Measurements from ENCODE around the gene NEK4.
A peak's percentile ranks its signal among the peaks of the same experiment; 100 is the strongest.
"Not testable (repeated sequence)": the region's sequence is repeated elsewhere in the genome, so short reads cannot be mapped to it uniquely, and the experiment has no call there.

Gene NEK4

GRCh38 chr3:52731590-52731989 is 39.1 kb downstream of the NEK4 start:
- DNase-seq (ENCODE audit: low read depth, low spot score) = no peak

- DNase-seq (ENCODE audit: low read depth, low spot score) = no peak
Measured at GRCh38 chr3:52730681-52731080, 40.1 kb downstream of the NEK4 start.

- DNase-seq (ENCODE audit: low read depth, low spot score) = not testable (repeated sequence)
Measured at GRCh38 chr3:52728753-52729152, 42.0 kb downstream of the NEK4 start.

- no peak for DNase-seq (ENCODE audit: low read depth, low spot score)
Measured at GRCh38 chr3:52724511-52724910, 46.2 kb downstream of the NEK4 start.

GRCh38 chr3:52723935-52724334 is 46.8 kb downstream of the NEK4 start:
- no peak for DNase-seq (ENCODE audit: low read depth, low spot score)

- DNase-seq (ENCODE audit: low read depth, low spot score) = no peak
Measured at GRCh38 chr3:52722491-52722890, 48.2 kb downstream of the NEK4 start.

GRCh38 chr3:52721730-52722008 is 49.1 kb downstream of the NEK4 start:
- DNase-seq (ENCODE audit: low read depth, low spot score) = no peak

- no peak for DNase-seq (ENCODE audit: low read depth, low spot score)
Measured at GRCh38 chr3:52721002-52721729, 49.6 kb downstream of the NEK4 start.

- DNase-seq (ENCODE audit: low read depth, low spot score) = no peak
Measured at GRCh38 chr3:52719618-52720017, 51.1 kb downstream of the NEK4 start.

GRCh38 chr3:52715714-52716305 is 54.9 kb downstream of the NEK4 start:
- DNase-seq (ENCODE audit: low read depth, low spot score) = no peak

- no peak for DNase-seq (ENCODE audit: low read depth, low spot score)
Measured at GRCh38 chr3:52714335-52715302, 56.1 kb downstream of the NEK4 start.

- DNase-seq (ENCODE audit: low read depth, low spot score) = no peak
Measured at GRCh38 chr3:52712291-52713212, 58.2 kb downstream of the NEK4 start.

GRCh38 chr3:52710512-52710911 is 60.2 kb downstream of the NEK4 start:
- DNase-seq (ENCODE audit: low read depth, low spot score) = no peak

- no peak for DNase-seq (ENCODE audit: low read depth, low spot score)
Measured at GRCh38 chr3:52707585-52707984, 63.2 kb downstream of the NEK4 start.

- peak; percentile 58 for DNase-seq (ENCODE audit: low read depth, low spot score)
Measured at GRCh38 chr3:52705688-52706686, 64.8 kb downstream of the NEK4 start, which contains the start of the genes GLT8D1 and SPCS1. GLT8D1 (minus strand) TSS chr3:52705791; CDS start chr3:52700460, 5,331 bp downstream. SPCS1 (plus strand) TSS chr3:52706106; CDS start chr3:52706247, 141 bp downstream.

- DNase-seq (ENCODE audit: low read depth, low spot score) = no peak
Measured at GRCh38 chr3:52705438-52705687, 65.4 kb downstream of the NEK4 start.

- no peak for DNase-seq (ENCODE audit: low read depth, low spot score)
Measured at GRCh38 chr3:52704611-52705437, 65.9 kb downstream of the NEK4 start.

- no peak for DNase-seq (ENCODE audit: low read depth, low spot score)
Measured at GRCh38 chr3:52703341-52703740, 67.4 kb downstream of the NEK4 start.

GRCh38 chr3:52697632-52697965 is 73.1 kb downstream of the NEK4 start:
- DNase-seq (ENCODE audit: low read depth, low spot score) = no peak
